Cardiac fibroblast (primary cell): Measurements from ENCODE around the gene PDK1.

ENCODE experiments used
- DNase-seq, 2 donors: peaks; one replicate each; pipeline versions ENCODE4 v3.0.0 to v3.0.0-alpha.2; 2010; ENCODE audit warnings: low read depth in 2 of 2
- H3K4me3 ChIP-seq, 2 donors: replicated peaks in 1 of 2; 1 replicate in 1 of 2; 2 replicates in 1 of 2; pipeline ENCODE4 v1.5.1; 2011; ENCODE audit warnings: low read depth in 2 of 2, low read length in 2 of 2, mild to moderate bottlenecking in 2 of 2, moderate library complexity in 1 of 2
- TF ChIP-seq, protein P1 (sequence below): IDR thresholded peaks from one replicate; pipeline ENCODE4 v1.5.1; 2011; ENCODE audit warnings: low read depth, mild to moderate bottlenecking, low read length, inconsistent platforms

PDK1 gene

DNA sequence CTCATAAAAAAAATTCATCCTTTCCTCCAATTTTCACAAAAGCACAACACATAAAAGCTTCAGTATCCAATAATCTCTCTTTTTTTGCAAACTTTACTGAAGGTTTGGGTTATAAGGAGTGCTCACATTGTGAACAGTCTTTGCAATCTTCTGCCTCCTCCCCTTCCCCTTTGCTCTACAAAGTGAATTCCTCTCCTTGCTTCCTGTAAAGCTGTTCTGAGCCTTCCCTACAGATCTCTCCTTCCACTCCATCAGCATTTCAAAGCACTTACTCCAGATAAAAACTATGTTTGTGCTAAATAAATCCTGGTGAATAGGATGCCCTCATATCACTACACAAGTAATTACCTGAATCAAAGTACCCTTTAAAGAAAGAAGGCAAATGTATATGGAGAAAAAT is 4.6 kb upstream of the PDK1 start:
- TF ChIP-seq, protein P1, sequence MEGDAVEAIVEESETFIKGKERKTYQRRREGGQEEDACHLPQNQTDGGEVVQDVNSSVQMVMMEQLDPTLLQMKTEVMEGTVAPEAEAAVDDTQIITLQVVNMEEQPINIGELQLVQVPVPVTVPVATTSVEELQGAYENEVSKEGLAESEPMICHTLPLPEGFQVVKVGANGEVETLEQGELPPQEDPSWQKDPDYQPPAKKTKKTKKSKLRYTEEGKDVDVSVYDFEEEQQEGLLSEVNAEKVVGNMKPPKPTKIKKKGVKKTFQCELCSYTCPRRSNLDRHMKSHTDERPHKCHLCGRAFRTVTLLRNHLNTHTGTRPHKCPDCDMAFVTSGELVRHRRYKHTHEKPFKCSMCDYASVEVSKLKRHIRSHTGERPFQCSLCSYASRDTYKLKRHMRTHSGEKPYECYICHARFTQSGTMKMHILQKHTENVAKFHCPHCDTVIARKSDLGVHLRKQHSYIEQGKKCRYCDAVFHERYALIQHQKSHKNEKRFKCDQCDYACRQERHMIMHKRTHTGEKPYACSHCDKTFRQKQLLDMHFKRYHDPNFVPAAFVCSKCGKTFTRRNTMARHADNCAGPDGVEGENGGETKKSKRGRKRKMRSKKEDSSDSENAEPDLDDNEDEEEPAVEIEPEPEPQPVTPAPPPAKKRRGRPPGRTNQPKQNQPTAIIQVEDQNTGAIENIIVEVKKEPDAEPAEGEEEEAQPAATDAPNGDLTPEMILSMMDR, result no peak
- DNase-seq, result peak in 1 of 2 donors; percentile 60
- H3K4me3 ChIP-seq, result no peak overlapping the region

DNA sequence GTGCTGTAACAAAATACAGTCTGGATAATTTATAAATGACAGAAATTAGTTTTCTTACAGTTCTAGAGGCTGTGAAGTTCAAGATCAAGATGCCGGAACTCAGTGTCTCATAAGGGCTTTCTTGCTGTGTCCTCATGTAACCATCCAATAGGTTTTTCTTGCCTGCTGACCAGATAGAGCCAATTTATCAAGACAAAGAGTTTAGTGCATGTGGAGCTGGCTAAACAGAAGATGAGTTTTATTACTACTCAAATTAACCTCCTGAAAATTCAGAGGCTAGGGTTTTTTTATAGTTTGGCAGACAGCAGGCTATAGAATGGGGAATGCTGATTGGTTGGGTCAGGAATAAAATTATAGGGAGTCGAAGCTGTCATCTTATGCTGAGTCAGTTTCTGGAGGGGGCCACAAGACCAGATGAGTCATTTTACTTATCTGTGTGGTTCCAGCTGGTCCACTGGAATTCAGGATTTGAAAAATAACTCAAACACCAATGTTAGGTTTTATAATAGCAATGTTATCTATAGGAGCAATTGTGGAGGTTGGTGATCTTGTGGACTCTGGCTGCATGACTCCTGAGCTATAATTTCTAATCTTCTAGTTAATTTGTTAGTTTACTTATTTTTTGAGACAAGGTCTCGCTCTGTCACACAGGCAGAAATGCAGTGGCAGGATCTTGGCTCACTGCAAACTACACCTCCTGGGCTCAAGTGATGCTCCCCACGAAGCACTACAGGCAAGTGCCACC is 3.2 kb upstream of the PDK1 start:
- no peak overlapping the region for H3K4me3 ChIP-seq
- peak; percentile 86 to 93 for DNase-seq
- TF ChIP-seq, protein P1, result no peak

DNA sequence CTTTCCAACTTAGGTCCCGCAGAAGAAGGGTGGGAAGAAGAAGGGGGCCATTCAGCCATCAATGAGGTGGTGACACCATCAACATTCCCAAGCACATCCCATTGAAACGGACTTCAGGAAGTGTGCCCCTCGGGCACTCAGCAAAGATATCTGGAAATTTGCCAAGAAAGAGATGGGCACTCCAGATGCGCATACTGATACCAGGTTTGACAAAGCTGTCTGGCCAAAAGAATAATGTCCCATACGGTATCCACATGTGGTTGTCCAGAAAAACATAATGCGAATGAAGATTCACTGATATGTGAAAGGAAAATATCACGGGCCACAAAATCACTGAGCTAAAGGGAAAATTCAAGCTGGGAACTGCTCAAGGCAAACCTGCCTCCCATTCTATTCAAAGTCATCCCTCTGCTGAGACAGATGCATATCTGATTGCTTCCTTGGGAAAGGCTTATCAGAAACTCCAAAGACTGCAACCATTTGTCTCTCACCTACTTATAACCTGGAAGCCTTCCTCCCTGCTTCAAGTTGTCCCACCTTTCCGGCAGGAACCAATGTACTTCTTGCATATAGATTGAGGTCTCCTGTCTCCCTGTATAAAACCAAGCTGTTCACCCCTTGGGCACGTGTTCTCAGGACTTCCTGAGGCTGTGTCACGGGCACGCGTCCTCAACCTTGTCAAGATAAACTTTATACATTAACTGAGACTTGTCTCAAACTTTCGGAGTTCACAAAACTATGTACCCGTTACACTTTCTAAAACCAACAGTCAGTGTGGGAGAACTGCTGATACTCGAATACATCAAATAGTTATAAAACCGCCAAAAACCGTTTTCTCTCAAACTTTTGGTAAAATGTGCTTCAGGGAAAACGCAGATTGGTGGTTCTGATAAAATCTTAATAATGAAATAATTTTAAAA is 1.3 kb upstream of the PDK1 start:
- peak overlapping the region in 1 of 2 donors; percentile 86 for H3K4me3 ChIP-seq
- TF ChIP-seq, protein P1, result no peak
- peak in 1 of 2 donors; percentile 12 for DNase-seq

DNA sequence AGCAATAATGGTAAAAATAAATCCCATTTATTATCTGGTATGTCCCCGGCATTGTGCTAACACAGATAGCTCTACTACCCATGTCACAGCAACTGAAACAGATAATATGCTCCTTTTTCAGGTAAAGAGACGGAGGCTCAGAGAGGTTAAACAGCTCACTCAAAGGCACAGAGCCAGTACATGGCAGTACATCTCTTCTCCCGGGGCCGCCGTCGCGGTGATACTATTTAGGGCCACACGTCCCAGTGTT is 693 bp upstream of the PDK1 start:
- TF ChIP-seq, protein P1, result no peak
- H3K4me3 ChIP-seq, result peak overlapping the region; percentile 59 to 86
- no peak for DNase-seq

DNA sequence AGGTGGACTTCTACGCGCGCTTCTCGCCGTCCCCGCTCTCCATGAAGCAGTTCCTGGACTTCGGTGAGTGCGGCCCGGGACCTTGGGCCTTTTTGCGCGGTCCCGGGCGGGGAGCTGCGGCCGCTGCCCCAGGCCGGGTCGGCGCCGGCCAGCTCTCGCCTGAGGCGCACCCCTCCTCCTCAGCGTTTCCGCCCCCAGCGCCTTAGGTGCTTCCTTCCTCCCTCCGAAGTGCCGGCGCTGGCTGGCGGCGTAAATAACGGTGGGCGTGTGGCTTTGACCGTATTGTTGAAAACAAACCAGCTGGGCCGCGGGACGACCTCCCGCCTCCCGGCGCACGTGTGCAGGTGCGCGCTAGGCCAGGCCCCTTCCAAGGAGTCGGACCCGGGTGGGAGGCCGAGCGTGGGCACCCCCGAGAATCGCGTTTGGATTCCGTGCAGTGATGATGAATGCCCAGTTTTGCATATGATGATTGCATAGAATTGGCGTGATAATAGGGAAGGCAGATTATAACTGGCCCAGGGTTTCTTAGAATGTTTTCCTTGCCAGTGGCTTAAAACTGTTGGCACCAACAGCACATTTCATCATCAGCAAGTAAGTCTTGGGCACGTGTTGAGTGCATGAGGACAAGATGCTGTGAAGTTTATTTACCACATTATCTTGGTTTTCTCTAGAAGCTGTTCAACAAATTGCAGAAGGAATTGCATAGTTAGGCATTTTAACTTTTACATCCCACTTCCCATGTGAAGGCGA is 569 bp downstream of the PDK1 start:
- peak overlapping the region; percentile 81 to 95 for H3K4me3 ChIP-seq
- TF ChIP-seq, protein P1, result no peak
- peak; percentile 69 to 85 for DNase-seq

DNA sequence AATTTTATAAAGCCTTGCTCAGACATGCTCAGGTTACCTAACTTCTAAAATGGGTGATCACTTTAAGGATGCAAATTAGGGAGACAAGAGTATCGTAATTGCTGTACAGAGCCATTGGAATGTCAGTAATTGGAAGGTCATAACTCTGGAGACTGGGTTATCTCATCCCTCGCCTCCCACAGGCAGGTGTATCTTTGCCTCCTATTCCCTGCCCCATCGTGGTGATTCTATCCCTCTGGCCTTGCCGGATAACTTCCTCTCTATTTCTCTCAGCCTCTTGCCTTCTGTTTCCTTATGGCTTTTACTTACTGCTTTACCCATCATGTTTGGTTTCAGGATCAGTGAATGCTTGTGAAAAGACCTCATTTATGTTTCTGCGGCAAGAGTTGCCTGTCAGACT is 2.5 kb downstream of the PDK1 start:
- H3K4me3 ChIP-seq, result no peak overlapping the region
- DNase-seq, result no peak
- TF ChIP-seq, protein P1, result no peak
